Stimulated activated CD8-positive, alpha-beta memory T cell treated with anti-CD3 and anti-CD28 coated beads, Interleukin-7, amount 100 ng/mL, for 4 hours (primary cell): ENCODE data around the gene HID1.
A peak's percentile ranks its signal among the peaks of the same experiment; 100 is the strongest.

Source experiments
- DNase-seq, 2 donors: peaks; one replicate each; pipeline ENCODE4 v3.0.0-alpha.2; 2020; ENCODE audit warnings: low read depth in 2 of 2

The HID1 gene

GRCh38 chr17:74964988-74965622, 7.5 kb downstream of the HID1 start:
- no peak for DNase-seq

- no peak for DNase-seq
These were observed 8.3 kb downstream of the HID1 start for GRCh38 chr17:74964246-74964761.

- no peak for DNase-seq
These were observed 8.9 kb downstream of the HID1 start for GRCh38 chr17:74963656-74964055.

- no peak for DNase-seq
These were observed 9.8 kb downstream of the HID1 start for GRCh38 chr17:74962622-74963394.

- DNase-seq: peak; percentile 59 to 75
These were observed 10.8 kb downstream of the HID1 start for GRCh38 chr17:74961657-74962350.

- no peak for DNase-seq
These were observed 11.8 kb downstream of the HID1 start for GRCh38 chr17:74960570-74961342.

- DNase-seq: no peak
These were observed 12.6 kb downstream of the HID1 start for GRCh38 chr17:74959826-74960515.

- peak; percentile 58 to 60 for DNase-seq
These were observed 14.4 kb downstream of the HID1 start for GRCh38 chr17:74957935-74958740.

- DNase-seq: no peak
These were observed 16.5 kb downstream of the HID1 start for GRCh38 chr17:74956093-74956492.

- no peak for DNase-seq
These were observed 17.7 kb downstream of the HID1 start for GRCh38 chr17:74954665-74955421.

- no peak for DNase-seq
These were observed 18.4 kb downstream of the HID1 start for GRCh38 chr17:74954115-74954514.

GRCh38 chr17:74953134-74953687, 19.3 kb downstream of the HID1 start:
- DNase-seq: no peak

GRCh38 chr17:74952431-74953133, 20.0 kb downstream of the HID1 start:
- DNase-seq: no peak

GRCh38 chr17:74951680-74952421, 20.7 kb downstream of the HID1 start:
- DNase-seq: no peak

GRCh38 chr17:74951065-74951464, 21.5 kb downstream of the HID1 start:
- no peak for DNase-seq

- no peak for DNase-seq
These were observed 22.4 kb downstream of the HID1 start for GRCh38 chr17:74950207-74950606.

- no peak for DNase-seq
These were observed 23.0 kb downstream of the HID1 start for GRCh38 chr17:74949455-74950115.
